ENCODE data around the gene OR1I1. TPM values are rescaled to one million over a fixed set of nuclear protein-coding genes. Genes with fewer than 3 reads are reported as not detected.

Gene OR1I1
- total RNA-seq, 1 experiment from 2014 or later: not detected

- DNase-seq (ENCODE audit: low spot score) (no peak), ATAC-seq (no peak)
- ChIA-PET POLR2A (interaction anchor here (0.6 kb wide), 1 partner anchor 739 kb away, joined by 4 read pairs; no protein-coding TSS in a partner anchor), CTCF (interaction anchor here (4.1 kb wide), 1 partner anchor 13 kb away, joined by 33 read pairs; no protein-coding TSS in a partner anchor)
- H3K4me1 Mint-ChIP-seq: peaks cover 13% of the 10 kb centered on the region
- no peak overlapping the region for H3K27ac Mint-ChIP-seq
- TF ChIP-seq GRHL2 (CRISPR knock-in tag; IDR thresholded peaks at IDR 0.05; ENCODE audit: insufficient replicate concordance, severe bottlenecking) (no peak), ZMAT4 (CRISPR knock-in tag; IDR thresholded peaks at IDR 0.05) (no peak), FOXK1 (CRISPR knock-in tag; IDR thresholded peaks at IDR 0.05) (no peak), FOXJ3 (CRISPR knock-in tag; IDR thresholded peaks at IDR 0.05; ENCODE audit: borderline replicate concordance) (no peak), ATF3 (CRISPR knock-in tag; conservative IDR thresholded peaks at IDR 0.05) (no peak), PRDM15 (CRISPR knock-in tag; IDR thresholded peaks at IDR 0.05) (no peak), FOXP1 (CRISPR knock-in tag; IDR thresholded peaks at IDR 0.05; ENCODE audit: borderline replicate concordance) (no peak), CREM (CRISPR knock-in tag; IDR thresholded peaks at IDR 0.05) (no peak), E2F4 (CRISPR knock-in tag; IDR thresholded peaks at IDR 0.05; ENCODE audit: borderline replicate concordance, low read depth) (no peak), NFE2L1 (CRISPR knock-in tag; IDR thresholded peaks at IDR 0.05) (no peak), RELA (CRISPR knock-in tag; IDR thresholded peaks at IDR 0.05; ENCODE audit: borderline replicate concordance) (no peak), KAT7 (CRISPR knock-in tag; IDR thresholded peaks at IDR 0.05; ENCODE audit: borderline replicate concordance) (no peak), ZNF232 (CRISPR knock-in tag; IDR thresholded peaks at IDR 0.05) (no peak), AR (CRISPR knock-in tag; IDR thresholded peaks at IDR 0.05) (no peak), MLX (CRISPR knock-in tag; IDR thresholded peaks at IDR 0.05) (no peak)
- no peak overlapping the region for H3K4me3 Mint-ChIP-seq
- H3K36me3 Mint-ChIP-seq: no peaks in the 10 kb centered on the region
- H3K9me3 Mint-ChIP-seq: peaks cover 6% of the 10 kb centered on the region; the same call in 1 of the 2 replicates
- peaks cover 8% of the 10 kb centered on the region; the same call in 1 of the 2 replicates for H3K27me3 Mint-ChIP-seq (ENCODE audit: low read depth)
These were observed 23.0 kb downstream of the OR1I1 start for GRCh38 chr19:15105044-15105443.
